ENCODE measurements around the gene PCNX2. TPM values are rescaled to one million over a fixed set of nuclear protein-coding genes. Genes with fewer than 3 reads are reported as not detected.

Gene PCNX2
- total RNA-seq, 2 donors from 2014 or later, result 23.9 to 39.1 TPM

DNA sequence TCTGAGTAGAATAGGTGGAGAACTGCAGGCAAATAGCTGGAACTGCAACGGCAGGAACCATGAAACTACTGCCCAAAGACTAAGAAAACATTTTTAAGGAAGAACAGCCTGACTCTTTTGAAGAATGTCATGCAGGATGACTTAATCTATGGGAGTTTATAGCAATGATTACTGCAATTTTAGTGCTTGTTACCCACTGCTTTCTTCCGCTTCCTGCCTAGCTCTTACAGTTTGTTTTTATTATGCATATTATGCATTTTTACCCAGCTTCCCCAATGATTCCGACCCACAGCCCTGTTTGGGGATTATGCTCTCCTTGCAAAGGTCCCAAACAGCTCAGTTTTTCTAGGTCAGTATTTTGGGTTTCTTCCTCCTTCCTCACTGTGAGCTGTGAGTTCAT lies 71.2 kb downstream of the PCNX2 start:
- Mint-ChIP-seq H3K27ac (no peak overlapping the region), H3K36me3 (ENCODE audit: low read depth) (peaks cover 19% of the 10 kb centered on the region), H3K27me3 (ENCODE audit: insufficient read depth) (no peaks in the 10 kb centered on the region), H3K4me1 (peaks cover 16% of the 10 kb centered on the region), H3K4me3 (no peak overlapping the region), H3K9me3 (peaks cover 16% of the 10 kb centered on the region)
- Histone ChIP-seq H3K9me3 (ENCODE audit: control insufficient read depth, low read length) (peaks cover 18% of the 10 kb centered on the region), H3K4me3 (ENCODE audit: low read length) (no peak overlapping the region), H3K9ac (ENCODE audit: extremely low read depth, low read length, poor library complexity, severe bottlenecking) (no peak overlapping the region), H3K36me3 (ENCODE audit: control insufficient read depth, insufficient read depth, low read length) (peaks cover 10% of the 10 kb centered on the region), H3K4me1 (ENCODE audit: control insufficient read depth, insufficient read depth, low read length) (peaks cover 4% of the 10 kb centered on the region), H3K27ac (ENCODE audit: low read depth, low read length) (no peak overlapping the region), H3K27me3 (ENCODE audit: control insufficient read depth, insufficient read depth, low read length, poor library complexity, severe bottlenecking) (no peaks in the 10 kb centered on the region)
- TF ChIP-seq, protein P1, sequence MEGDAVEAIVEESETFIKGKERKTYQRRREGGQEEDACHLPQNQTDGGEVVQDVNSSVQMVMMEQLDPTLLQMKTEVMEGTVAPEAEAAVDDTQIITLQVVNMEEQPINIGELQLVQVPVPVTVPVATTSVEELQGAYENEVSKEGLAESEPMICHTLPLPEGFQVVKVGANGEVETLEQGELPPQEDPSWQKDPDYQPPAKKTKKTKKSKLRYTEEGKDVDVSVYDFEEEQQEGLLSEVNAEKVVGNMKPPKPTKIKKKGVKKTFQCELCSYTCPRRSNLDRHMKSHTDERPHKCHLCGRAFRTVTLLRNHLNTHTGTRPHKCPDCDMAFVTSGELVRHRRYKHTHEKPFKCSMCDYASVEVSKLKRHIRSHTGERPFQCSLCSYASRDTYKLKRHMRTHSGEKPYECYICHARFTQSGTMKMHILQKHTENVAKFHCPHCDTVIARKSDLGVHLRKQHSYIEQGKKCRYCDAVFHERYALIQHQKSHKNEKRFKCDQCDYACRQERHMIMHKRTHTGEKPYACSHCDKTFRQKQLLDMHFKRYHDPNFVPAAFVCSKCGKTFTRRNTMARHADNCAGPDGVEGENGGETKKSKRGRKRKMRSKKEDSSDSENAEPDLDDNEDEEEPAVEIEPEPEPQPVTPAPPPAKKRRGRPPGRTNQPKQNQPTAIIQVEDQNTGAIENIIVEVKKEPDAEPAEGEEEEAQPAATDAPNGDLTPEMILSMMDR (conservative IDR thresholded peaks at IDR 0.05), result no peak
- no peak for DNase-seq
- 92 to 95% methylated on average over 2 to 3 of the region's 3 CpGs for WGBS, 2 experiments (ENCODE audit: insufficient coverage in 1 of 2, insufficient read length in 1 of 2)

DNA sequence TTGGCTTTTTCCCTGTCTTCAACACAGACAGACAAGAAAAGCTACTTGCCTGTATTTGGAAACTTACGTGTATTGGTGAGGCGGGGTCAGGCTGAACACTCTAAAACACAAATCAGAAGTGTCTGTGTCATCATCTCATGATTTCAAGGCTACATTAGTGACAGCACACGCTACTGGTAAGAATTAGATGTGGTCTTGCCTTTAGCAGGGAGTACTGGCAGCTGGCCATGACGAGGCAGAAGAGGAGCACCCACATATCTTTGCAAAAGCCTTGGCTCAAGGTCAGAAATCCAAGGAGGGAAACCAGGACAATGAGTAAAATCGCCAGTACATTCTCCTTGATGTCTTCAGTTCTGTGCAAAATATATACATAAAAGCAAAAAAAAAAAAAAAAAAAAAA lies 77.7 kb downstream of the PCNX2 start:
- Histone ChIP-seq H3K9ac (ENCODE audit: extremely low read depth, low read length, poor library complexity, severe bottlenecking) (no peak overlapping the region), H3K4me1 (ENCODE audit: control insufficient read depth, insufficient read depth, low read length) (no peaks in the 10 kb centered on the region), H3K4me3 (ENCODE audit: low read length) (no peak overlapping the region), H3K9me3 (ENCODE audit: control insufficient read depth, low read length) (peaks cover 18% of the 10 kb centered on the region), H3K27ac (ENCODE audit: low read depth, low read length) (no peak overlapping the region), H3K36me3 (ENCODE audit: control insufficient read depth, insufficient read depth, low read length) (peaks cover 10% of the 10 kb centered on the region), H3K27me3 (ENCODE audit: control insufficient read depth, insufficient read depth, low read length, poor library complexity, severe bottlenecking) (no peaks in the 10 kb centered on the region)
- 98 to 100% methylated on average over 4 of the region's 5 CpGs for WGBS, 2 experiments (ENCODE audit: insufficient coverage in 1 of 2, insufficient read length in 1 of 2)
- Mint-ChIP-seq H3K36me3 (ENCODE audit: low read depth) (peaks cover 29% of the 10 kb centered on the region), H3K4me1 (peaks cover 9% of the 10 kb centered on the region), H3K27ac (no peak overlapping the region), H3K27me3 (ENCODE audit: insufficient read depth) (no peaks in the 10 kb centered on the region), H3K9me3 (peaks cover 22% of the 10 kb centered on the region), H3K4me3 (no peak overlapping the region)
- no peak for DNase-seq
- TF ChIP-seq, protein P1 (conservative IDR thresholded peaks at IDR 0.05), result no peak

DNA sequence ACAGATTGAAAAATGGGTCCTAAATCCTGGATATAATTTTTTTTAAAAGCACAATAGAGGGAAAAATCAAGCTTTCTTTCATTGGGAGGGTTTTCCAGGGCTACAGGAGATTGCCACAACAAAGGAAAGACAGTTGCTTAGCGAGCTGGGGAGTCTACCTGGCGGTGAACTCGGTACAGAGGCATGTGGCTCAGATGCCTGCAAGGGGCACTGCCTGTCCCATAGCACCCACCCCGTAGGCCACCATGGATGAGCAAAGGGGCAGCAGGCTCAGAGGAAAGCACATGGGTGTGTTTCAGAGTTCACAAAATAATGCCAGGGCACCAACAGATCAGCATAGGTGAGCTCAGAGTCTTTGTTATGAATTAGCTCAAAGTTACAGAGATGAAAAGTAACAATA lies 79.5 kb downstream of the PCNX2 start:
- H3K36me3 ChIP-seq (ENCODE audit: control insufficient read depth, insufficient read depth, low read length), result peaks cover 10% of the 10 kb centered on the region
- TF ChIP-seq, protein P1 (conservative IDR thresholded peaks at IDR 0.05), result no peak
- H3K27me3 Mint-ChIP-seq (ENCODE audit: insufficient read depth), result no peaks in the 10 kb centered on the region
- no peak overlapping the region for H3K9ac ChIP-seq (ENCODE audit: extremely low read depth, low read length, poor library complexity, severe bottlenecking)
- no peaks in the 10 kb centered on the region for H3K4me1 ChIP-seq (ENCODE audit: control insufficient read depth, insufficient read depth, low read length)
- H3K27ac ChIP-seq (ENCODE audit: low read depth, low read length), result no peak overlapping the region
- peaks cover 17% of the 10 kb centered on the region for H3K9me3 ChIP-seq (ENCODE audit: control insufficient read depth, low read length)
- peaks cover 32% of the 10 kb centered on the region for H3K36me3 Mint-ChIP-seq (ENCODE audit: low read depth)
- H3K9me3 Mint-ChIP-seq, result peaks cover 22% of the 10 kb centered on the region
- H3K4me3 Mint-ChIP-seq, result no peak overlapping the region
- 88 to 92% methylated on average over 4 of the region's 4 CpGs for WGBS, 2 experiments (ENCODE audit: insufficient coverage in 1 of 2, insufficient read length in 1 of 2)
- H3K27me3 ChIP-seq (ENCODE audit: control insufficient read depth, insufficient read depth, low read length, poor library complexity, severe bottlenecking), result no peaks in the 10 kb centered on the region
- no peak for DNase-seq
- peaks cover 9% of the 10 kb centered on the region for H3K4me1 Mint-ChIP-seq
- no peak overlapping the region for H3K27ac Mint-ChIP-seq
- no peak overlapping the region for H3K4me3 ChIP-seq (ENCODE audit: low read length)

All from endodermal cell (in vitro differentiated cells).